ENCODE results near the gene MPG. TPM values are rescaled to one million over a fixed set of nuclear protein-coding genes. Genes with fewer than 3 reads are reported as not detected.
"Not testable (repeated sequence)": the region's sequence is repeated elsewhere in the genome, so short reads cannot be mapped to it uniquely, and the experiment has no call there.

The MPG gene
- total RNA-seq, 4 donors from 2014 or later: 70.2 to 120 (median 106) TPM

DNA sequence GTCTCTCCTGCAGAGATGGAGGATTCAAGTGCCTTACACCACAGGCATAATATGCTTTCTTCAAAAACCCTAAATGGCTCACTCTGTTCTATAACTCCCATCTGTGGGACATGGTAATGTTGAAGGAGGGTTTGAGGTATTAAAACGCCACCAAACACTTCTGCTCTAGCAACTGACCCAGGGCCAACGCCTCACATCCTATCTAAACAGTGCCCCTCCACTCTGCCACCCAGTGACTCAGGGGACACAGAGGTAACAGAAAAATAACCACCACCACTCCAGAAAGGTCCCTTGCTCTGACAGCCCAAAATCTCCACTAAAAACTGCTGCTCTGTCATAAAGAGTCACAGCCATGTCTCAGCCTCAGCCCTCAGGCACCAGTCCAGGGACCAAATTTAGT is 42.7 kb downstream of the MPG start:
- no peak for DNase-seq (ENCODE audit: extremely low spot score)
- H3K4me3 ChIP-seq: no peak overlapping the region
- H3K9me3 ChIP-seq: no peaks in the 10 kb centered on the region
- intact Hi-C loops (cut with DNase I): no loop called here
- H3K27me3 ChIP-seq: no peaks in the 10 kb centered on the region
- peaks cover 6 to 49% (median 37%) of the 10 kb centered on the region in 4 donors for H3K36me3 ChIP-seq
- 96% methylated on average over 2 of the region's 2 CpGs for WGBS
- TF ChIP-seq, protein P1, sequence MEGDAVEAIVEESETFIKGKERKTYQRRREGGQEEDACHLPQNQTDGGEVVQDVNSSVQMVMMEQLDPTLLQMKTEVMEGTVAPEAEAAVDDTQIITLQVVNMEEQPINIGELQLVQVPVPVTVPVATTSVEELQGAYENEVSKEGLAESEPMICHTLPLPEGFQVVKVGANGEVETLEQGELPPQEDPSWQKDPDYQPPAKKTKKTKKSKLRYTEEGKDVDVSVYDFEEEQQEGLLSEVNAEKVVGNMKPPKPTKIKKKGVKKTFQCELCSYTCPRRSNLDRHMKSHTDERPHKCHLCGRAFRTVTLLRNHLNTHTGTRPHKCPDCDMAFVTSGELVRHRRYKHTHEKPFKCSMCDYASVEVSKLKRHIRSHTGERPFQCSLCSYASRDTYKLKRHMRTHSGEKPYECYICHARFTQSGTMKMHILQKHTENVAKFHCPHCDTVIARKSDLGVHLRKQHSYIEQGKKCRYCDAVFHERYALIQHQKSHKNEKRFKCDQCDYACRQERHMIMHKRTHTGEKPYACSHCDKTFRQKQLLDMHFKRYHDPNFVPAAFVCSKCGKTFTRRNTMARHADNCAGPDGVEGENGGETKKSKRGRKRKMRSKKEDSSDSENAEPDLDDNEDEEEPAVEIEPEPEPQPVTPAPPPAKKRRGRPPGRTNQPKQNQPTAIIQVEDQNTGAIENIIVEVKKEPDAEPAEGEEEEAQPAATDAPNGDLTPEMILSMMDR (IDR thresholded peaks at IDR 0.05): no peak
- TF ChIP-seq EP300 (IDR thresholded peaks at IDR 0.05) (no peak), POLR2A (IDR thresholded peaks at IDR 0.05; ENCODE audit: low read depth) (no peak), POLR2AphosphoS5 (IDR thresholded peaks at IDR 0.05) (no peak)
- no peak overlapping the region for H3K27ac ChIP-seq (replicated peaks in 1 of 4)
- H3K4me1 ChIP-seq: peaks cover 0 to 3% (median 0%) of the 10 kb centered on the region in 4 donors

DNA sequence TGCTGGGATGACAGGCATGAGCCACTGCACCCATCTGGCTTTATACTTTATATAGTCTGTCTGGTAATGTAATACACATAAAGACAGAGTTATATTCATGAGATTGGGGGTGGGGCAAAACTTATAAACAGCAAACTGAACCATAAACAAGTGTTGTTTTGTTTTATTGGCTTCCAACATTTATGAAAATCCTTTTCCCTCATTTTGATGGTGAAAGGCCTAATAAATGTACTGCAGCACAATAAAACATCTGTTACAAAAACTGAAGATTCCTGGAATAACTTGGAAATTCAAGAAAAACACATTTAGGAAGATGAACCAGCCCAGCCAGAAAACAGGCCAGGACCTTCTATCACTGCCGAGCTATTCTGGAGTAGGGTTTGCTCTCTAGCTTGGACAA is 44.3 kb downstream of the MPG start:
- intact Hi-C loops (cut with DNase I): no loop called here
- Histone ChIP-seq H3K27ac (replicated peaks in 1 of 4) (no peak overlapping the region), H3K4me3 (no peak overlapping the region), H3K36me3 (peaks cover 6 to 33% (median 24%) of the 10 kb centered on the region in 4 donors), H3K4me1 (peaks cover 0 to 3% (median 0%) of the 10 kb centered on the region in 4 donors), H3K9me3 (no peaks in the 10 kb centered on the region), H3K27me3 (no peaks in the 10 kb centered on the region)
- TF ChIP-seq, protein P1 (IDR thresholded peaks at IDR 0.05): no peak
- TF ChIP-seq POLR2AphosphoS5 (IDR thresholded peaks at IDR 0.05): no peak
- TF ChIP-seq POLR2A (IDR thresholded peaks at IDR 0.05; ENCODE audit: low read depth): no peak
- TF ChIP-seq EP300 (IDR thresholded peaks at IDR 0.05): no peak
- DNase-seq (ENCODE audit: extremely low spot score): no peak
- whole genome bisulfite sequencing: 79% methylated on average over 1 of the region's 1 CpG

DNA sequence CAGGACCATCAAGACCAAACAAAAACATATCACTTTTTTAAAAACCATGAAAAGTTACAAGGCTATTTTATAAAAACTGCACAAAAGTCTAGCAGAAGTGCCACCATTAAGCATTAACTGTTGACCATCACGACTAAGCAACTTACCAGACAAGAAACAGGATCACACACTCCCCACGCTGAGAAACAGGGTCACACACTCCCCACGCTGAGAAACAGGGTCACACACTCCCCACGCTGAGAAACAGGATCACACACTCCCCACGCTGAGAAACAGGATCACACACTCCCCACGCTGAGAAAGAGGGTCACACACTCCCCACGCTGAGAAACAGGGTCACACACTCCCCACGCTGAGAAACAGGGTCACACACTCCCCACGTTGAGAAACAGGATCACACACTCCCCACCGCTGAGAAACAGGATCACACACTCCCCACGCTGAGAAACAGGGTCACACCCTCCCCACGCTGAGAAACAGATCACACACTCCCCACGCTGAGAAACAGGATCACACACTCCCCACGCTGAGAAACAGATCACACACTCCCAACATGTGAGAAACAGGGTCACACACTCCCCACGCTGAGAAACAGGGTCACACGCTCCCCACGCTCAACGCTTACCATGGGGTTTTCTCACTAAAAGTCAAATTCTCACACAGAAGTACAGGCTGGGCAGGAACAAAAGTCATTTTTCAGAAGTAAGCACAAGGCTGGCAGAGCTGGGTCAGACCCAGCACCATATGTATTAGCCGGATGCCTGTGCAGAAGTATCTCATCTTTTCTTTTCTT is 45.7 kb downstream of the MPG start:
- H3K27ac ChIP-seq (replicated peaks in 1 of 4); H3K4me3 ChIP-seq; intact Hi-C loops (cut with DNase I); H3K27me3 ChIP-seq; DNase-seq (ENCODE audit: extremely low spot score); H3K9me3 ChIP-seq; H3K4me1 ChIP-seq: not testable (repeated sequence)
- H3K36me3 ChIP-seq: peaks cover 6 to 30% (median 24%) of the 10 kb centered on the region in 4 donors
- WGBS: 92% methylated on average over 12 of the region's 19 CpGs

DNA sequence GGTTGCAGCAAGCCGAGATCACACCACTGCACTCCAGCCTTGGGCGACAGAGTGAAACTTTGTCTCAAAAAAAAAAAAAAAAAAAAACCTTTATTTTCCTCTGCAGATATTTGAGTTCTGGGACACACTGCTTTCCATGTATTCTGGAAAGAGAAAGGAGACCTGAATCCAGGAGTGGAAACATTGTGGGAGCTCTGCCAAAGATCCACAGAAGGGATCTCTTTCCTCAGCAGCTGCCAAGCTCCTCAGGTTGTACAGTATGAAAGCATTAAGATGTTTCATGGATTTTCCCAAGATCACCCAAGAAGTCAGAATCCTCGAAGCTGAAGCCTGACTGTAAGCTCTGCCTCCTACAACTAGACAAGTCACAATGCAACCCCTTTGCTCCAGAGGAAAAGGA is 47.0 kb downstream of the MPG start:
- 89% methylated on average over 3 of the region's 3 CpGs for WGBS
- peaks cover 6 to 31% (median 24%) of the 10 kb centered on the region in 4 donors for H3K36me3 ChIP-seq
- H3K9me3 ChIP-seq: no peaks in the 10 kb centered on the region
- intact Hi-C loops (cut with DNase I): no loop called here
- no peak overlapping the region for H3K4me3 ChIP-seq
- no peaks in the 10 kb centered on the region for H3K4me1 ChIP-seq
- H3K27ac ChIP-seq (replicated peaks in 1 of 4): no peak overlapping the region
- no peaks in the 10 kb centered on the region for H3K27me3 ChIP-seq
- DNase-seq (ENCODE audit: extremely low spot score): no peak
- TF ChIP-seq, protein P1 (IDR thresholded peaks at IDR 0.05): no peak
- TF ChIP-seq POLR2AphosphoS5 (IDR thresholded peaks at IDR 0.05) (no peak), EP300 (IDR thresholded peaks at IDR 0.05) (no peak), POLR2A (IDR thresholded peaks at IDR 0.05; ENCODE audit: low read depth) (no peak)

DNA sequence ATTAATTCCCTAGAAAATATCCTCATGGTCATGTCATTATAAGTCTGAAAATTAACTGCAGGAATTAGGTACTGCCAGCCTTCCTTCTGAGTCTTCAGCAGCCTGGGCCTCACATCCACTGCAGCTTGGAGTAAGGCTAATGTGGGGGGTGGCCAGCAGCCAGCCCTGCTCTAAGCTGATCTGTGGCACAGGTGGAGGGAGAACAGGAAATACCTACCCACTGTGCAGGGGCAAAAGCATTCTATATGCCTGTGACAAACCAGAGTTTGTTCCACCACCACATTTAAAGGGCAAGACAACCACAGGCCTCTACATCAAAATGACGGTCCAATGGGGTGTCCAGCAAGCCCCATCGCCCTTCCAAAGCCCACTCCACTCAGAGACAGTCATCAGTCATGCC is 51.0 kb downstream of the MPG start:
- Histone ChIP-seq H3K4me1 (no peaks in the 10 kb centered on the region), H3K27me3 (no peaks in the 10 kb centered on the region), H3K9me3 (no peaks in the 10 kb centered on the region), H3K27ac (replicated peaks in 1 of 4) (no peak overlapping the region), H3K4me3 (no peak overlapping the region), H3K36me3 (peaks cover 6 to 21% (median 10%) of the 10 kb centered on the region in 4 donors)
- 100% methylated on average over 2 of the region's 2 CpGs for WGBS
- no peak for DNase-seq (ENCODE audit: extremely low spot score)
- TF ChIP-seq POLR2AphosphoS5 (IDR thresholded peaks at IDR 0.05) (no peak), POLR2A (IDR thresholded peaks at IDR 0.05; ENCODE audit: low read depth) (no peak), EP300 (IDR thresholded peaks at IDR 0.05) (no peak)
- TF ChIP-seq, protein P1 (IDR thresholded peaks at IDR 0.05): no peak
- intact Hi-C loops (cut with DNase I): no loop called here

All from esophagus muscularis mucosa (tissue), 4 donors.